HG02852 (cell line): ENCODE data around the gene PSMB9.
"Not testable (repeated sequence)": the region's sequence is repeated elsewhere in the genome, so short reads cannot be mapped to it uniquely, and the experiment has no call there.

ENCODE experiments used
- ATAC-seq: cut with Tn5 transposase; IDR thresholded peaks from one replicate; pipeline ENCODE4 v1.9.1; 2021; ENCODE audit warnings: mild to moderate bottlenecking, moderate library complexity; ENCODE audit not compliant: unreplicated experiment

The PSMB9 gene

GRCh38 chr6:32853541-32854375 is at the start of gene PSMB9, which contains the start of gene TAP1:
TSS of gene PSMB9 (plus strand) at chr6:32854192. CDS start at chr6:32854230, 38 bp downstream.
TSS of gene TAP1 (minus strand) at chr6:32853704. CDS start at chr6:32853636, 68 bp downstream.
- ATAC-seq: peak; percentile 80

GRCh38 chr6:32805404-32805803 is 48.6 kb upstream of the PSMB9 start:
- ATAC-seq: not testable (repeated sequence)

- no peak for ATAC-seq
Measured at GRCh38 chr6:32807020-32807580, 46.9 kb upstream of the PSMB9 start.

- ATAC-seq: no peak
Measured at GRCh38 chr6:32809171-32809570, 44.8 kb upstream of the PSMB9 start.

GRCh38 chr6:32814145-32814544 is 39.8 kb upstream of the PSMB9 start:
- ATAC-seq: no peak

- no peak for ATAC-seq
Measured at GRCh38 chr6:32815115-32815514, 38.9 kb upstream of the PSMB9 start.

- peak; percentile 45 for ATAC-seq
Measured at GRCh38 chr6:32815996-32816395, 38.0 kb upstream of the PSMB9 start.

- ATAC-seq: peak; percentile 61
Measured at GRCh38 chr6:32816746-32817204, 37.2 kb upstream of the PSMB9 start, which contains the start of gene HLA-DOB. TSS of gene HLA-DOB (minus strand) at chr6:32817002. CDS start at chr6:32816951, 51 bp downstream.

GRCh38 chr6:32818867-32819266 is 35.1 kb upstream of the PSMB9 start:
- no peak for ATAC-seq

GRCh38 chr6:32819729-32820128 is 34.3 kb upstream of the PSMB9 start:
- ATAC-seq: no peak

GRCh38 chr6:32825966-32826365 is 28.0 kb upstream of the PSMB9 start:
- ATAC-seq: no peak

- no peak for ATAC-seq
Measured at GRCh38 chr6:32827025-32827424, 27.0 kb upstream of the PSMB9 start.

- no peak for ATAC-seq
Measured at GRCh38 chr6:32829495-32829894, 24.5 kb upstream of the PSMB9 start.

GRCh38 chr6:32830017-32830416 is 24.0 kb upstream of the PSMB9 start:
- no peak for ATAC-seq

GRCh38 chr6:32830936-32831335 is 23.1 kb upstream of the PSMB9 start:
- ATAC-seq: no peak

GRCh38 chr6:32832535-32832934 is 21.5 kb upstream of the PSMB9 start:
- ATAC-seq: no peak

GRCh38 chr6:32833664-32834063 is 20.3 kb upstream of the PSMB9 start:
- no peak for ATAC-seq

- ATAC-seq: no peak
Measured at GRCh38 chr6:32835167-32835893, 18.7 kb upstream of the PSMB9 start.

- ATAC-seq: no peak
Measured at GRCh38 chr6:32836873-32837272, 17.1 kb upstream of the PSMB9 start.

- ATAC-seq: no peak
Measured at GRCh38 chr6:32837651-32838113, 16.3 kb upstream of the PSMB9 start.
